ENCODE results near the gene MAGI1.

The MAGI1 gene

GRCh38 chr3:65836047-65836446 is 202.7 kb downstream of the MAGI1 start:
- DNase-seq (ENCODE audit: low read depth) = no peak

GRCh38 chr3:65833761-65834505 is 204.8 kb downstream of the MAGI1 start:
- DNase-seq (ENCODE audit: low read depth) = peak; percentile 27

- DNase-seq (ENCODE audit: low read depth) = peak; percentile 85
Measured at GRCh38 chr3:65831733-65832425, 206.8 kb downstream of the MAGI1 start.

- DNase-seq (ENCODE audit: low read depth) = no peak
Measured at GRCh38 chr3:65830948-65831732, 207.6 kb downstream of the MAGI1 start.

GRCh38 chr3:65829228-65829627 is 209.5 kb downstream of the MAGI1 start:
- DNase-seq (ENCODE audit: low read depth) = no peak

- no peak for DNase-seq (ENCODE audit: low read depth)
Measured at GRCh38 chr3:65828706-65829105, 210.0 kb downstream of the MAGI1 start.

GRCh38 chr3:65827076-65827475 is 211.6 kb downstream of the MAGI1 start:
- no peak for DNase-seq (ENCODE audit: low read depth)

GRCh38 chr3:65824166-65824565 is 214.6 kb downstream of the MAGI1 start:
- no peak for DNase-seq (ENCODE audit: low read depth)

- no peak for DNase-seq (ENCODE audit: low read depth)
Measured at GRCh38 chr3:65820600-65820999, 218.1 kb downstream of the MAGI1 start.

- no peak for DNase-seq (ENCODE audit: low read depth)
Measured at GRCh38 chr3:65819896-65820295, 218.8 kb downstream of the MAGI1 start.

GRCh38 chr3:65817553-65818126 is 221.1 kb downstream of the MAGI1 start:
- no peak for DNase-seq (ENCODE audit: low read depth)

GRCh38 chr3:65816208-65816607 is 222.5 kb downstream of the MAGI1 start:
- DNase-seq (ENCODE audit: low read depth) = no peak

GRCh38 chr3:65814845-65815578 is 223.7 kb downstream of the MAGI1 start:
- no peak for DNase-seq (ENCODE audit: low read depth)

GRCh38 chr3:65811892-65812291 is 226.8 kb downstream of the MAGI1 start:
- no peak for DNase-seq (ENCODE audit: low read depth)

- DNase-seq (ENCODE audit: low read depth) = no peak
Measured at GRCh38 chr3:65811086-65811761, 227.5 kb downstream of the MAGI1 start.

- DNase-seq (ENCODE audit: low read depth) = peak; percentile 59
Measured at GRCh38 chr3:65810302-65810701, 228.4 kb downstream of the MAGI1 start.

GRCh38 chr3:65809641-65810150 is 229.0 kb downstream of the MAGI1 start:
- DNase-seq (ENCODE audit: low read depth) = no peak

GRCh38 chr3:65808824-65809223 is 229.9 kb downstream of the MAGI1 start:
- DNase-seq (ENCODE audit: low read depth) = no peak

- DNase-seq (ENCODE audit: low read depth) = no peak
Measured at GRCh38 chr3:65808407-65808806, 230.3 kb downstream of the MAGI1 start.

GRCh38 chr3:65807225-65807624 is 231.5 kb downstream of the MAGI1 start:
- DNase-seq (ENCODE audit: low read depth) = no peak

- no peak for DNase-seq (ENCODE audit: low read depth)
Measured at GRCh38 chr3:65806600-65806999, 232.1 kb downstream of the MAGI1 start.

Data from fibroblast of gingiva (primary cell).